GM12874 (cell line): ENCODE results near the gene DDTL.

Experiments used
- TF ChIP-seq, protein P1 (sequence below): IDR thresholded peaks from 2 replicates; pipeline ENCODE4 v1.5.1; 2011; ENCODE audit warnings: low read depth, mild to moderate bottlenecking, control low read depth, low read length, moderate library complexity; ENCODE audit not compliant: insufficient read depth

The DDTL gene

DNA sequence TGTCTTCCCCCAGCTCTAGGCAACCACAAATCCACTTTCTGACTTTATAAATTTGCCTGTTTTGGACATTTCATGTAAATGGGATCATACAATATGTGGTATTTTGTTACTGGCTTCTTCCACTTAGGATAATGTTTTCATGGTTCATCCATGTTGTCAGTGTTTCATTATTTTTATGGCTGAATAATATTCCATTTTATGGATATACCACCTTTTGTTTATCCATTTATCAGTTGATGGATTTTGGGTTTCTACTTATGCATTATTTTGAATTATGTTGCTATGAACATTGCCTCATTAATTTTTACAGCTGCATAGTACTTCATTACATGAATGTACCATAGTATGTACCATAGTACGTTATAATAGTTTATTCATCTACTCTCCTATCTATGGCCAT lies 49.5 kb downstream of the DDTL start:
- TF ChIP-seq, protein P1, sequence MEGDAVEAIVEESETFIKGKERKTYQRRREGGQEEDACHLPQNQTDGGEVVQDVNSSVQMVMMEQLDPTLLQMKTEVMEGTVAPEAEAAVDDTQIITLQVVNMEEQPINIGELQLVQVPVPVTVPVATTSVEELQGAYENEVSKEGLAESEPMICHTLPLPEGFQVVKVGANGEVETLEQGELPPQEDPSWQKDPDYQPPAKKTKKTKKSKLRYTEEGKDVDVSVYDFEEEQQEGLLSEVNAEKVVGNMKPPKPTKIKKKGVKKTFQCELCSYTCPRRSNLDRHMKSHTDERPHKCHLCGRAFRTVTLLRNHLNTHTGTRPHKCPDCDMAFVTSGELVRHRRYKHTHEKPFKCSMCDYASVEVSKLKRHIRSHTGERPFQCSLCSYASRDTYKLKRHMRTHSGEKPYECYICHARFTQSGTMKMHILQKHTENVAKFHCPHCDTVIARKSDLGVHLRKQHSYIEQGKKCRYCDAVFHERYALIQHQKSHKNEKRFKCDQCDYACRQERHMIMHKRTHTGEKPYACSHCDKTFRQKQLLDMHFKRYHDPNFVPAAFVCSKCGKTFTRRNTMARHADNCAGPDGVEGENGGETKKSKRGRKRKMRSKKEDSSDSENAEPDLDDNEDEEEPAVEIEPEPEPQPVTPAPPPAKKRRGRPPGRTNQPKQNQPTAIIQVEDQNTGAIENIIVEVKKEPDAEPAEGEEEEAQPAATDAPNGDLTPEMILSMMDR: no peak

DNA sequence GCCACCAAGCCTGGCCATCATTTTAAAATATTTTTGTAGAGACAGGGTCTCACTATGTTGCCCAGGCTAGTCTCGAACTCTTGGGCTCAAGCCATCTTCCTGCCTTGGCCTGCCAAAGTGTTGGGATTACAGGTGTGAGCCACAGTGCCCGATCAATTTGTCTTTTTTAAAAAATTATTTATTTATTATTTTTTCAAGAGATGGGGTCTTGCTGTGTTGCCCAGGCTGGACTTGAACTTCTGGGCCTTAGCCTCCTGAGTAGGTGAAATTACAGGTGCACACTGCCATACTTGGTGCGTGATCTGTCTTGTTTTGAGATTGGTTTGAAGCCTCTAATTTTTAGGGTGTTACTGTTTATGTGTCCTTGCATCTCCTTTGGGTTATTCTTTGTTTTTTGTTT lies 54.6 kb downstream of the DDTL start:
- TF ChIP-seq, protein P1: no peak
